Common myeloid progenitor, CD34-positive (primary cell): ENCODE data around the gene ARRB2.

Source experiments
- CTCF ChIA-PET: fragments of 350-600 bp; sonication (Branson Sonifier 250); formaldehyde crosslinking; loops from one replicate; lab custom pipeline; 2021; ENCODE audit warnings: antibody characterized with exemption; lab: Charles Lee
- POLR2A ChIA-PET: fragments of 350-600 bp; sonication (Branson Sonifier 250); formaldehyde crosslinking; loops from one replicate; lab custom pipeline; 2021; ENCODE audit warnings: antibody characterized with exemption; lab: Charles Lee
- DNase-seq, 3 donors: peaks; one replicate each; pipeline versions ENCODE4 v3.0.0 to v3.0.0-alpha.2; 2013
- H3K27ac ChIP-seq, 2 experiments: 1 replicate in 1 of 2; 2 replicates in 1 of 2; pipeline ENCODE4 v1.7.0; 2013; ENCODE audit warnings: inconsistent platforms in 2 of 2, low read length in 2 of 2, mild to moderate bottlenecking in 2 of 2, low read depth in 1 of 2, moderate library complexity in 1 of 2; ENCODE audit not compliant: severe bottlenecking in 2 of 2, insufficient read depth in 1 of 2, poor library complexity in 1 of 2
- H3K27me3 ChIP-seq, 5 experiments: replicated peaks in 2 of 5; 1 replicate in 3 of 5; 2 replicates in 2 of 5; pipeline versions ENCODE4 v1.6.1 to v1.7.0; 2013; ENCODE audit warnings: low read length in 4 of 5, mild to moderate bottlenecking in 2 of 5, moderate library complexity in 2 of 5, inconsistent platforms in 1 of 5; ENCODE audit not compliant: insufficient read depth in 5 of 5, control insufficient read depth in 4 of 5
- H3K36me3 ChIP-seq, 4 experiments: 1 replicate in 2 of 4; 2 replicates in 2 of 4; pipeline versions ENCODE4 v1.6.1 to v1.7.0; 2013; ENCODE audit warnings: low read length in 3 of 4, control low read depth in 1 of 4, mild to moderate bottlenecking in 1 of 4; ENCODE audit not compliant: control insufficient read depth in 4 of 4, insufficient read depth in 4 of 4
- H3K4me1 ChIP-seq, 4 experiments: 1 replicate in 3 of 4; 2 replicates in 1 of 4; pipeline versions ENCODE4 v1.6.1 to v1.7.1; 2013; ENCODE audit warnings: low read length in 3 of 4, mild to moderate bottlenecking in 3 of 4, control low read depth in 1 of 4, inconsistent platforms in 1 of 4, moderate library complexity in 1 of 4; ENCODE audit not compliant: control insufficient read depth in 4 of 4, insufficient read depth in 4 of 4; ENCODE audit errors: control extremely low read depth in 1 of 4
- H3K4me3 ChIP-seq, 7 experiments: 1 replicate in 4 of 7; 2 replicates in 3 of 7; pipeline versions ENCODE4 v1.5.1 to v1.7.0; 2013; ENCODE audit warnings: mild to moderate bottlenecking in 7 of 7, low read length in 6 of 7, moderate library complexity in 6 of 7, inconsistent platforms in 2 of 7, low read depth in 2 of 7, control low read depth in 1 of 7; ENCODE audit not compliant: insufficient read depth in 4 of 7, control insufficient read depth in 1 of 7; ENCODE audit errors: extremely low read depth in 1 of 7
- H3K9me3 ChIP-seq, 5 experiments: 1 replicate in 4 of 5; 2 replicates in 1 of 5; pipeline versions ENCODE4 v1.6.1 to v1.7.1; 2013; ENCODE audit warnings: low read length in 4 of 5, mild to moderate bottlenecking in 2 of 5, inconsistent platforms in 1 of 5, low read depth in 1 of 5, moderate library complexity in 1 of 5; ENCODE audit not compliant: control insufficient read depth in 4 of 5, insufficient read depth in 2 of 5; ENCODE audit errors: control extremely low read depth in 1 of 5
- WGBS: methylation state at CpG from one replicate; pipeline ENCODE4 v1.1.5; 2013; ENCODE audit not compliant: insufficient coverage; 5-methylcytosine and 5-hydroxymethylcytosine counted together

The ARRB2 gene

DNA sequence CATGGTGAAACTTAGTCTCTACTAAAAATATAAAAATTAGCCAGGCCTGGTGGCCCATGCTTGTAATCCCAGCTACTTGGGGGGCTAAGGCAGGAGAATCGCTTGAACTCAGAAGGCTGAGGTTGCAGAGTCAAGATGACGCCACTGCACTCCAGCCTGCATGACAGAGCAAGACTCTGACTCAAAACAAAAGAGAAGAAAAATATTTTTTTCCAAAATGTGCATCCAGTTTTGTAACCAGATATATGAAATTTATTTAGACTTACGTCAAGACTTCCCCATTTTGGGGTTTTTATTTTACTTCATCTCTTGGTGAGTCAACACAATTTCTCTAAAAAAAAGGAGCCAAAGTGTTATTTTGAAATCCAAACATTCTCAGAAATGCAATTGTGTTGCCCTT lies 55.8 kb downstream of the ARRB2 start:
- peak; percentile 35 to 78 (median 78) for DNase-seq
- peaks cover 0 to 2% (median 0%) of the 10 kb centered on the region in 5 experiments for H3K27me3 ChIP-seq
- H3K27ac ChIP-seq: no peak overlapping the region
- ChIA-PET CTCF (no interaction called here), POLR2A (no interaction called here)
- peaks cover 0 to 12% (median 8%) of the 10 kb centered on the region in 4 experiments for H3K4me1 ChIP-seq
- WGBS: 77% methylated on average over 2 of the region's 3 CpGs
- no peak overlapping the region for H3K4me3 ChIP-seq
- H3K36me3 ChIP-seq: no peaks in the 10 kb centered on the region
- H3K9me3 ChIP-seq: no peaks in the 10 kb centered on the region

GRCh38 chr17:4766723-4767122 lies 56.3 kb downstream of the ARRB2 start:
- no peaks in the 10 kb centered on the region for H3K36me3 ChIP-seq
- H3K4me1 ChIP-seq: peaks cover 0 to 12% (median 8%) of the 10 kb centered on the region in 4 experiments
- H3K27me3 ChIP-seq: peaks cover 0 to 2% (median 0%) of the 10 kb centered on the region in 5 experiments
- WGBS: 100% methylated on average over 2 of the region's 9 CpGs
- H3K4me3 ChIP-seq: no peak overlapping the region
- no peak for DNase-seq
- POLR2A ChIA-PET: no interaction called here
- CTCF ChIA-PET: no interaction called here
- no peak overlapping the region for H3K27ac ChIP-seq
- H3K9me3 ChIP-seq: no peaks in the 10 kb centered on the region

GRCh38 chr17:4768298-4768697 lies 57.9 kb downstream of the ARRB2 start:
- Histone ChIP-seq H3K27me3 (peaks cover 0 to 5% (median 2%) of the 10 kb centered on the region in 5 experiments), H3K27ac (no peak overlapping the region), H3K36me3 (no peaks in the 10 kb centered on the region), H3K4me1 (peaks cover 0 to 12% (median 8%) of the 10 kb centered on the region in 4 experiments), H3K4me3 (no peak overlapping the region), H3K9me3 (no peaks in the 10 kb centered on the region)
- DNase-seq: no peak
- ChIA-PET POLR2A (no interaction called here), CTCF (interaction anchor here (0.6 to 0.8 kb wide), 2 partner anchors 15 to 41 kb away, joined by 3 read pairs; no protein-coding TSS in a partner anchor)
- 97% methylated on average over 4 of the region's 6 CpGs for WGBS

- H3K36me3 ChIP-seq: no peaks in the 10 kb centered on the region
- ChIA-PET CTCF (interaction anchor here (1.6 kb wide), 1 partner anchor 20 kb away, joined by 5 read pairs; no protein-coding TSS in a partner anchor), POLR2A (no interaction called here)
- H3K4me3 ChIP-seq: no peak overlapping the region
- H3K27ac ChIP-seq: no peak overlapping the region
- WGBS: 100% methylated on average over 1 of the region's 2 CpGs
- no peak for DNase-seq
- peaks cover 0 to 7% (median 6%) of the 10 kb centered on the region in 4 experiments for H3K4me1 ChIP-seq
- H3K27me3 ChIP-seq: peaks cover 0 to 7% (median 5%) of the 10 kb centered on the region in 5 experiments
- no peaks in the 10 kb centered on the region for H3K9me3 ChIP-seq
Measured at GRCh38 chr17:4769628-4770027, 59.2 kb downstream of the ARRB2 start.
